ENCODE measurements around the gene RET.

The RET gene

DNA sequence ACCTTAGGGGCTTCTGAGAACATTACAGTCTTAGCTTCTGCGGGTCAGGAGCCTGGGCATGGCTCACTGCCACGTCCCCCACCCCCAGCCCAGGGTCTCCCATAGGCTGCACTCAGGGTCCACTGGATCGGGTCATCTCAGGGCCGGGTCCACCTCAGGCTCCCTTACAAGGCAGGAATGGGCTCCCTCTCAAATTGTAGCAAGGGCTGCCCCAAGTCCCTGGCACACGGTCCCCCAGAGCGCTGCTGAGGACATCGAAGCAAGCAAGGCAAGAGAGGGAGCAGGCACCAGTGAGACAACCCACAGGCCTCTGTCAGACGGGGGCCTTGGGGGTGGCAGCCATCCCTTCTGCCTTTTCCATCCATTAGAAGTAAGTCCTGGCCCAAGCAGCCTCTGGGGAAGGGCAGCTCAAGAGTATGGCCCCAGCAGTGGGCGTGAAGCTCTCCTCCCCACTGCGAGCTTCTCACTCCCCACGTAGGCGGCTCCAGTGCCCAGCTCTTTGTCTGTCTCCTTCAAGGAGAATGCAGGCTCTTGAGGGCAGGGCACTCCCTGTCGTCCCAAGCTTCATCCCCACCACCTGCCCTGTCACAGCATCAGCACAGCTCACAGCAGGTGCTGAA lies 18.0 kb upstream of the RET start:
- TF ChIP-seq EZH2 (IDR thresholded peaks at IDR 0.05; ENCODE audit: borderline replicate concordance, low read depth, low read length, severe bottlenecking) (no peak), CTCF (IDR thresholded peaks at IDR 0.05; ENCODE audit: borderline replicate concordance, extremely low read depth, low read length, poor library complexity, severe bottlenecking) (no peak)
- H4K20me1 ChIP-seq (ENCODE audit: insufficient read depth, low read length), result 0 out of 2 replicates have a peak, but pooled peaks cover 2% of the 10 kb centered on the region
- H3K27me3 ChIP-seq (ENCODE audit: insufficient read depth, low read length, poor library complexity), result no peaks in the 10 kb centered on the region
- H3K4me2 ChIP-seq (ENCODE audit: insufficient read depth, low read length), result no peak overlapping the region
- no peak overlapping the region for H2AFZ ChIP-seq (ENCODE audit: low read depth, low read length)
- H3K9ac ChIP-seq (ENCODE audit: low read depth, low read length), result no peak overlapping the region
- no peaks in the 10 kb centered on the region for H3K79me2 ChIP-seq (ENCODE audit: insufficient read depth, low read length)
- DNase-seq (no peak), ATAC-seq (ENCODE audit: insufficient read depth, low read depth) (no peak)
- no peak overlapping the region for H3K27ac ChIP-seq (ENCODE audit: low read length)
- H3K4me3 ChIP-seq (ENCODE audit: low read depth in 1 of 2, low read length in 2 of 2), result no peak overlapping the region
- H3K36me3 ChIP-seq (ENCODE audit: insufficient read depth, low read length), result no peaks in the 10 kb centered on the region
- H3K9me3 ChIP-seq (ENCODE audit: insufficient read depth, low read length, severe bottlenecking), result no peaks in the 10 kb centered on the region
- H3K4me1 ChIP-seq (ENCODE audit: insufficient read depth, low read length), result no peaks in the 10 kb centered on the region

DNA sequence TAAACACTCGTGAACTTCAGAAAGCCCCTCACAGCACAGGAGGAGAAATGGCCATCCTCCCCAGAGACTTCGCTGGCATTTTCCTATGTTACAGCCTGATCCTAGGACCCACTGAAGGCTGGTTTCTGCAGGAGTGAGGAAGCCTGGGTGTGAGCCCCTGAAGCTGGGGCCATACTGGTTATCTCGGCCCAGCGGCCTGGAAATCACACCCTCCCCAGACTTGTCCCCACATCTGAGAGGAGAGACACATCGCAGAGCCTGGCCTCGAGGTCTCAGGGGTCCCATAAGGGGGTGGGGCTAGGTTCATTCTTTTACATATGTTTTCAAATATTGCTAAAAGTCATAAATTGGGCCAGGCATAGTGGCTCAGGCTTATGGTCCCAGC lies 17.5 kb upstream of the RET start:
- H3K27ac ChIP-seq (ENCODE audit: low read length), result no peak overlapping the region
- ATAC-seq (ENCODE audit: insufficient read depth, low read depth), result no peak
- H3K4me3 ChIP-seq (ENCODE audit: low read depth in 1 of 2, low read length in 2 of 2), result no peak overlapping the region
- H4K20me1 ChIP-seq (ENCODE audit: insufficient read depth, low read length), result 0 out of 2 replicates have a peak, but pooled peaks cover 2% of the 10 kb centered on the region
- H3K27me3 ChIP-seq (ENCODE audit: insufficient read depth, low read length, poor library complexity), result no peaks in the 10 kb centered on the region
- no peaks in the 10 kb centered on the region for H3K9me3 ChIP-seq (ENCODE audit: insufficient read depth, low read length, severe bottlenecking)
- no peaks in the 10 kb centered on the region for H3K4me1 ChIP-seq (ENCODE audit: insufficient read depth, low read length)
- no peaks in the 10 kb centered on the region for H3K36me3 ChIP-seq (ENCODE audit: insufficient read depth, low read length)
- H2AFZ ChIP-seq (ENCODE audit: low read depth, low read length), result no peak overlapping the region
- H3K9ac ChIP-seq (ENCODE audit: low read depth, low read length), result no peak overlapping the region
- TF ChIP-seq CTCF (IDR thresholded peaks at IDR 0.05; ENCODE audit: borderline replicate concordance, extremely low read depth, low read length, poor library complexity, severe bottlenecking), result no peak
- no peak for TF ChIP-seq EZH2 (IDR thresholded peaks at IDR 0.05; ENCODE audit: borderline replicate concordance, low read depth, low read length, severe bottlenecking)
- DNase-seq, result no peak
- no peaks in the 10 kb centered on the region for H3K79me2 ChIP-seq (ENCODE audit: insufficient read depth, low read length)
- H3K4me2 ChIP-seq (ENCODE audit: insufficient read depth, low read length), result no peak overlapping the region

DNA sequence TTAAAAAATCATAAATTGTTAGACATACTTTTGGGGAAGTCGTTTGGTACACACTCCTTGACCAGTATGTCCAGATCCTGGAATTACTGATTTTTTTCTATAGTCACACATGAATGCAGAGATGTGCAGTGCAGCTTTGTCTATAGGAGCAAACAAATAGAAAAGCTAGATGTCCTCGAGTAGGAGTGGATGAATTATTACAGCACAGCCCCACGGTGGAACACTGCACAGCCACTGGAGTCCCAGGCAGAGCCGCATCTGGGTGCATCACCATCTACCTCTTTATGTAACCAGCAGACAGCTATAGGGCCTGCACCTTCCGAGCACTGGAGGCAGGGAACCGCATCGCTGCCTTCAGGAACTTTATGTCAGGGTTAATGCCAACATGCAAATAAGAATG lies 17.0 kb upstream of the RET start:
- Histone ChIP-seq H3K4me2 (ENCODE audit: insufficient read depth, low read length) (no peak overlapping the region), H3K9me3 (ENCODE audit: insufficient read depth, low read length, severe bottlenecking) (no peaks in the 10 kb centered on the region), H3K9ac (ENCODE audit: low read depth, low read length) (no peak overlapping the region), H4K20me1 (ENCODE audit: insufficient read depth, low read length) (0 out of 2 replicates have a peak, but pooled peaks cover 2% of the 10 kb centered on the region), H3K4me1 (ENCODE audit: insufficient read depth, low read length) (no peaks in the 10 kb centered on the region), H2AFZ (ENCODE audit: low read depth, low read length) (no peak overlapping the region), H3K27me3 (ENCODE audit: insufficient read depth, low read length, poor library complexity) (no peaks in the 10 kb centered on the region), H3K4me3 (ENCODE audit: low read depth in 1 of 2, low read length in 2 of 2) (no peak overlapping the region), H3K79me2 (ENCODE audit: insufficient read depth, low read length) (no peaks in the 10 kb centered on the region), H3K36me3 (ENCODE audit: insufficient read depth, low read length) (no peaks in the 10 kb centered on the region), H3K27ac (ENCODE audit: low read length) (no peak overlapping the region)
- DNase-seq (no peak), ATAC-seq (ENCODE audit: insufficient read depth, low read depth) (no peak)
- TF ChIP-seq CTCF (IDR thresholded peaks at IDR 0.05; ENCODE audit: borderline replicate concordance, extremely low read depth, low read length, poor library complexity, severe bottlenecking) (no peak), EZH2 (IDR thresholded peaks at IDR 0.05; ENCODE audit: borderline replicate concordance, low read depth, low read length, severe bottlenecking) (no peak)

All from DND-41 (cell line).